Keratinocyte (primary cell): ENCODE results near the gene VAT1L. TPM values are rescaled to one million over a fixed set of nuclear protein-coding genes. Genes with fewer than 3 reads are reported as not detected.

Experiments
- DNase-seq: peaks from one replicate; pipeline ENCODE4 v3.0.0-alpha.2; 2011; ENCODE audit warnings: low read depth, missing footprints, low spot score
- FAIRE-seq: peaks from 2 replicates; lab custom pipeline; 2011; peaks lifted over from hg19 to GRCh38; lab: Jason Lieb, UNC
- H2AFZ ChIP-seq: 2 replicates; pipeline ENCODE4 v1.6.0; 2012; ENCODE audit warnings: low read length, control low read depth, inconsistent platforms; ENCODE audit not compliant: control insufficient read depth
- H3K27ac ChIP-seq: 2 replicates; pipeline ENCODE4 v1.5.1; 2011; ENCODE audit warnings: low read length; ENCODE audit not compliant: control insufficient read depth, insufficient read depth
- H3K27me3 ChIP-seq: 3 replicates; pipeline ENCODE4 v1.6.0; 2011; ENCODE audit warnings: low read length; ENCODE audit not compliant: control insufficient read depth, insufficient read depth; ENCODE audit errors: extremely low read depth
- H3K36me3 ChIP-seq, 2 experiments: 2 replicates in 1 of 2; 3 replicates in 1 of 2; pipeline ENCODE4 v1.5.1; 2011; ENCODE audit warnings: low read length in 2 of 2, mild to moderate bottlenecking in 1 of 2; ENCODE audit not compliant: control insufficient read depth in 2 of 2, insufficient read depth in 2 of 2; ENCODE audit errors: extremely low read depth in 1 of 2
- H3K4me1 ChIP-seq: 3 replicates; pipeline ENCODE4 v1.5.1; 2011; ENCODE audit warnings: low read length; ENCODE audit not compliant: control insufficient read depth, insufficient read depth; ENCODE audit errors: extremely low read depth
- H3K4me2 ChIP-seq: 3 replicates; pipeline ENCODE4 v1.6.0; 2011; ENCODE audit warnings: low read depth, low read length; ENCODE audit not compliant: control insufficient read depth, insufficient read depth; ENCODE audit errors: extremely low read depth
- H3K4me3 ChIP-seq, 3 experiments: fragments of 200-600 bp in 1 of 3; sonication (generic) in 1 of 3; 2 replicates in 2 of 3; 3 replicates in 1 of 3; pipeline ENCODE4 v1.5.1; 2011 to 2016; ENCODE audit warnings: low read length in 3 of 3, mild to moderate bottlenecking in 3 of 3, control low read depth in 2 of 3, inconsistent platforms in 1 of 3, low read depth in 1 of 3, mixed read lengths in 1 of 3, mixed run types in 1 of 3, moderate library complexity in 1 of 3; ENCODE audit not compliant: control insufficient read depth in 2 of 3, insufficient read depth in 2 of 3; ENCODE audit errors: extremely low read depth in 1 of 3
- H3K79me2 ChIP-seq: 2 replicates; pipeline ENCODE4 v1.6.0; 2012; ENCODE audit warnings: low read length; ENCODE audit not compliant: control insufficient read depth, insufficient read depth
- H3K9ac ChIP-seq: 3 replicates; pipeline ENCODE4 v1.6.0; 2011; ENCODE audit warnings: low read length; ENCODE audit not compliant: control insufficient read depth, insufficient read depth; ENCODE audit errors: extremely low read depth
- H3K9me1 ChIP-seq: 3 replicates; pipeline ENCODE4 v1.6.0; 2011; ENCODE audit warnings: low read length; ENCODE audit not compliant: control insufficient read depth, insufficient read depth; ENCODE audit errors: extremely low read depth
- H3K9me3 ChIP-seq: 2 replicates; pipeline ENCODE4 v1.5.1; 2012; ENCODE audit warnings: low read depth, low read length; ENCODE audit not compliant: control insufficient read depth
- H4K20me1 ChIP-seq: 3 replicates; pipeline ENCODE4 v1.6.0; 2011; ENCODE audit warnings: low read length; ENCODE audit not compliant: control insufficient read depth, insufficient read depth; ENCODE audit errors: extremely low read depth
- EZH2 ChIP-seq: IDR thresholded peaks from one replicate; pipeline ENCODE4 v1.6.1; 2012; ENCODE audit warnings: inconsistent platforms, mild to moderate bottlenecking, low read length, moderate library complexity
- dilution Hi-C: fragments of 300-500 bp; cut with MboI; formaldehyde crosslinking; loops from one replicate; pipeline ENCODE4 v1.7.0; 2020; ENCODE audit warnings: low sequenced_read_pairs; ENCODE audit not compliant: extremely low pct_ligation_motif_present
- polyA plus RNA-seq, 5 experiments: library from polyadenylated mRNA; depleted of rRNA in 3 of 5; stranded (reverse) in 3 of 5; stranded (forward) in 1 of 5; unstranded in 1 of 5; fragments of >200 nt; gene quantifications; 1 replicate in 1 of 5; 2 replicates in 3 of 5; 3 replicates in 1 of 5; pipeline versions ENCODE4 v1.2.1 to v1.2.3, GENCODE V29; 2011 to 2012; ENCODE audit warnings: missing spikeins in 2 of 5, low read depth in 1 of 5, low replicate concordance in 1 of 5
- TF ChIP-seq, protein P1 (sequence below), 3 experiments: IDR thresholded peaks in 1 of 3; conservative IDR thresholded peaks in 1 of 3; optimal IDR thresholded peaks in 1 of 3; 2 replicates in 2 of 3; 3 replicates in 1 of 3; pipeline versions ENCODE3 to v1.5.1; 2011; ENCODE audit warnings: low read length in 3 of 3, mild to moderate bottlenecking in 3 of 3, moderate library complexity in 2 of 3, control low read depth in 1 of 3, inconsistent platforms in 1 of 3; ENCODE audit not compliant: insufficient read depth in 2 of 3; ENCODE audit errors: extremely low read depth in 1 of 3

The VAT1L gene
- polyA plus RNA-seq, 1 donor (not counting 4 experiments of a cell fraction or from before 2014, with no cell fraction given) = not detected

DNA sequence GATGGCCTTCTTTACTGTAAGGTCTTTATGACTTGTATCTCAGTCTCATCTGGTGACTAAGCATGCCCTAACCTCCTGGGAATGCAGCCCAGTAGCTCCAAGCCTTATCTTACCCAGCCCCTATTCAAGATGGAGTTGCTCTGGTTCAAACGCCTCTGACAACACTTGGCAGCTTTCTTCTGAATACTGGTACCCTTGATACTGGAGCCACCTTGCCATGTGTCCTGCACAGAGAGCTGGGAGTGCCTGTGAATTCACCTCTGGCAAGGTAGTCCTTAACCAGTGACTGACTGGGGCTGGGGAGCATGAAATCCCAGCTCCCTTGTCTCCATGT lies 48.8 kb upstream of the VAT1L start:
- H3K9ac ChIP-seq = no peak overlapping the region
- TF ChIP-seq, protein P1, sequence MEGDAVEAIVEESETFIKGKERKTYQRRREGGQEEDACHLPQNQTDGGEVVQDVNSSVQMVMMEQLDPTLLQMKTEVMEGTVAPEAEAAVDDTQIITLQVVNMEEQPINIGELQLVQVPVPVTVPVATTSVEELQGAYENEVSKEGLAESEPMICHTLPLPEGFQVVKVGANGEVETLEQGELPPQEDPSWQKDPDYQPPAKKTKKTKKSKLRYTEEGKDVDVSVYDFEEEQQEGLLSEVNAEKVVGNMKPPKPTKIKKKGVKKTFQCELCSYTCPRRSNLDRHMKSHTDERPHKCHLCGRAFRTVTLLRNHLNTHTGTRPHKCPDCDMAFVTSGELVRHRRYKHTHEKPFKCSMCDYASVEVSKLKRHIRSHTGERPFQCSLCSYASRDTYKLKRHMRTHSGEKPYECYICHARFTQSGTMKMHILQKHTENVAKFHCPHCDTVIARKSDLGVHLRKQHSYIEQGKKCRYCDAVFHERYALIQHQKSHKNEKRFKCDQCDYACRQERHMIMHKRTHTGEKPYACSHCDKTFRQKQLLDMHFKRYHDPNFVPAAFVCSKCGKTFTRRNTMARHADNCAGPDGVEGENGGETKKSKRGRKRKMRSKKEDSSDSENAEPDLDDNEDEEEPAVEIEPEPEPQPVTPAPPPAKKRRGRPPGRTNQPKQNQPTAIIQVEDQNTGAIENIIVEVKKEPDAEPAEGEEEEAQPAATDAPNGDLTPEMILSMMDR (optimal IDR thresholded peaks at IDR 0.05 in 1 of 3, IDR thresholded peaks at IDR 0.05 in 1 of 3, conservative IDR thresholded peaks at IDR 0.05 in 1 of 3; ENCODE audit: extremely low read depth in 1 of 3, insufficient read depth in 2 of 3, low read length in 3 of 3) = no peak
- TF ChIP-seq EZH2 = no peak
- no peaks in the 10 kb centered on the region for H3K9me1 ChIP-seq
- H3K4me3 ChIP-seq = no peak overlapping the region
- no peaks in the 10 kb centered on the region for H4K20me1 ChIP-seq
- H3K9me3 ChIP-seq = no peaks in the 10 kb centered on the region
- H3K4me2 ChIP-seq = no peak overlapping the region
- H2AFZ ChIP-seq = no peak overlapping the region
- no peaks in the 10 kb centered on the region for H3K79me2 ChIP-seq
- H3K4me1 ChIP-seq = peaks cover 3% of the 10 kb centered on the region
- H3K27ac ChIP-seq = no peak overlapping the region
- DNase-seq (no peak), FAIRE-seq (peak; percentile 17)
- dilution Hi-C loops = no loop called here
- no peaks in the 10 kb centered on the region for H3K27me3 ChIP-seq
- no peaks in the 10 kb centered on the region for H3K36me3 ChIP-seq

GRCh38 chr16:77744141-77744540 lies 44.2 kb upstream of the VAT1L start:
- FAIRE-seq = no peak

More at GRCh38 chr16:77744141-77744540, 44.2 kb upstream of the VAT1L start:
- no peak overlapping the region for H3K27ac ChIP-seq
- H3K9ac ChIP-seq = no peak overlapping the region
- no peaks in the 10 kb centered on the region for H3K9me1 ChIP-seq
- no peak overlapping the region for H3K4me2 ChIP-seq
- dilution Hi-C loops = no loop called here
- TF ChIP-seq EZH2 = no peak
- TF ChIP-seq, protein P1 (optimal IDR thresholded peaks at IDR 0.05 in 1 of 3, IDR thresholded peaks at IDR 0.05 in 1 of 3, conservative IDR thresholded peaks at IDR 0.05 in 1 of 3; ENCODE audit: extremely low read depth in 1 of 3, insufficient read depth in 2 of 3, low read length in 3 of 3) = no peak
- no peak for DNase-seq
- H3K27me3 ChIP-seq = no peaks in the 10 kb centered on the region
- H3K9me3 ChIP-seq = no peaks in the 10 kb centered on the region
- no peaks in the 10 kb centered on the region for H4K20me1 ChIP-seq
- H3K4me1 ChIP-seq = peaks cover 3% of the 10 kb centered on the region
- H3K4me3 ChIP-seq = no peak overlapping the region
- no peaks in the 10 kb centered on the region for H3K36me3 ChIP-seq
- no peak overlapping the region for H2AFZ ChIP-seq
- H3K79me2 ChIP-seq = no peaks in the 10 kb centered on the region
